ACC112 (cell line): ENCODE data around the gene GAST.

Experiments used
- H2AFZ ChIP-seq: fragments of 200-600 bp; sonication (generic); one replicate; pipeline ENCODE4 v1.6.0; 2017; ENCODE audit warnings: antibody characterized with exemption, low read length; ENCODE audit not compliant: unreplicated experiment
- H3K27ac ChIP-seq: fragments of 200-600 bp; sonication (generic); 2 replicates; pipeline ENCODE4 v1.5.1; 2014; ENCODE audit warnings: low read depth, mild to moderate bottlenecking, antibody characterized with exemption, low read length, moderate library complexity
- H3K27me3 ChIP-seq: fragments of 200-600 bp; sonication (generic); 2 replicates; pipeline ENCODE4 v1.6.1; 2014; ENCODE audit warnings: mild to moderate bottlenecking, antibody characterized with exemption, low read length, moderate library complexity, mixed read lengths; ENCODE audit not compliant: insufficient read depth
- H3K36me3 ChIP-seq: fragments of 200-600 bp; sonication (generic); 2 replicates; pipeline ENCODE4 v1.6.1; 2016; ENCODE audit warnings: mild to moderate bottlenecking, antibody characterized with exemption, low read length, moderate library complexity, mixed read lengths; ENCODE audit not compliant: insufficient read depth
- H3K4me1 ChIP-seq: fragments of 200-600 bp; sonication (generic); one replicate; pipeline ENCODE4 v1.6.1; 2016; ENCODE audit warnings: low read length, mixed read lengths; ENCODE audit not compliant: insufficient read depth, unreplicated experiment, control insufficient read depth
- H3K4me3 ChIP-seq: fragments of 200-600 bp; sonication (generic); 2 replicates; pipeline ENCODE4 v1.5.1; 2014; ENCODE audit warnings: mild to moderate bottlenecking, low read depth, low read length
- H3K79me2 ChIP-seq: fragments of 200-600 bp; sonication (generic); one replicate; pipeline ENCODE4 v1.6.0; 2016; ENCODE audit warnings: low read length; ENCODE audit not compliant: control insufficient read depth, unreplicated experiment, insufficient read depth

GAST gene

GRCh38 chr17:41751288-41751687, 39.2 kb downstream of the GAST start:
- Histone ChIP-seq H3K27ac (no peak overlapping the region), H3K4me3 (no peak overlapping the region), H3K36me3 (no peaks in the 10 kb centered on the region), H3K4me1 (no peaks in the 10 kb centered on the region), H2AFZ (no peak overlapping the region), H3K27me3 (peaks cover 6% of the 10 kb centered on the region; the same call in 1 of the 2 replicates), H3K79me2 (no peaks in the 10 kb centered on the region)

GRCh38 chr17:41754066-41754465, 41.9 kb downstream of the GAST start:
- Histone ChIP-seq H3K27ac (no peak overlapping the region), H3K36me3 (no peaks in the 10 kb centered on the region), H2AFZ (no peak overlapping the region), H3K79me2 (no peaks in the 10 kb centered on the region), H3K4me3 (no peak overlapping the region), H3K27me3 (peaks cover 6% of the 10 kb centered on the region; the same call in 1 of the 2 replicates), H3K4me1 (no peaks in the 10 kb centered on the region)

- Histone ChIP-seq H3K36me3 (no peaks in the 10 kb centered on the region), H3K79me2 (no peaks in the 10 kb centered on the region), H3K27ac (no peak overlapping the region), H3K27me3 (no peaks in the 10 kb centered on the region), H3K4me1 (no peaks in the 10 kb centered on the region), H2AFZ (no peak overlapping the region), H3K4me3 (no peak overlapping the region)
Measured at GRCh38 chr17:41758601-41759000, 46.5 kb downstream of the GAST start.

- H3K27ac ChIP-seq, result no peak overlapping the region
- no peak overlapping the region for H3K4me3 ChIP-seq
- H3K79me2 ChIP-seq, result no peaks in the 10 kb centered on the region
- no peaks in the 10 kb centered on the region for H3K27me3 ChIP-seq
- no peak overlapping the region for H2AFZ ChIP-seq
- no peaks in the 10 kb centered on the region for H3K4me1 ChIP-seq
- no peaks in the 10 kb centered on the region for H3K36me3 ChIP-seq
Measured at GRCh38 chr17:41760878-41761277, 48.7 kb downstream of the GAST start.

- H3K27ac ChIP-seq, result no peak overlapping the region
- H3K79me2 ChIP-seq, result no peaks in the 10 kb centered on the region
- H3K36me3 ChIP-seq, result no peaks in the 10 kb centered on the region
- no peak overlapping the region for H2AFZ ChIP-seq
- no peaks in the 10 kb centered on the region for H3K4me1 ChIP-seq
- H3K27me3 ChIP-seq, result no peaks in the 10 kb centered on the region
- no peak overlapping the region for H3K4me3 ChIP-seq
Measured at GRCh38 chr17:41762391-41762790, 50.3 kb downstream of the GAST start.

- Histone ChIP-seq H3K79me2 (no peaks in the 10 kb centered on the region), H3K4me1 (no peaks in the 10 kb centered on the region), H3K36me3 (no peaks in the 10 kb centered on the region), H3K4me3 (no peak overlapping the region), H2AFZ (no peak overlapping the region), H3K27ac (no peak overlapping the region), H3K27me3 (no peaks in the 10 kb centered on the region)
Measured at GRCh38 chr17:41762841-41763240, 50.7 kb downstream of the GAST start.

GRCh38 chr17:41763327-41763726, 51.2 kb downstream of the GAST start:
- Histone ChIP-seq H2AFZ (no peak overlapping the region), H3K27me3 (no peaks in the 10 kb centered on the region), H3K27ac (no peak overlapping the region), H3K79me2 (no peaks in the 10 kb centered on the region), H3K4me1 (no peaks in the 10 kb centered on the region), H3K36me3 (no peaks in the 10 kb centered on the region), H3K4me3 (no peak overlapping the region)
